ENCODE measurements around the gene PSTPIP2.

GRCh38 chr18:45991788-45992187, 80.3 kb downstream of the PSTPIP2 start:
- TF ChIP-seq CTCF (IDR thresholded peaks at IDR 0.05; ENCODE audit: insufficient read depth, low read length, poor library complexity, severe bottlenecking) (no peak), EZH2phosphoT487 (conservative IDR thresholded peaks at IDR 0.05; ENCODE audit: low read length) (no peak)

Data from SU-DHL-6 (cell line).